Endothelial cell of umbilical vein (primary cell): Measurements from ENCODE around the gene CKS2.

Experiments
- EZH2 ChIP-seq: IDR thresholded peaks from 2 replicates; pipeline ENCODE4 v1.6.1; 2012; ENCODE audit warnings: borderline replicate concordance, low read depth, mild to moderate bottlenecking, moderate library complexity, low read length, inconsistent platforms; ENCODE audit not compliant: severe bottlenecking
- FOS ChIP-seq: IDR thresholded peaks from 2 replicates; pipeline ENCODE4 v1.6.1; 2011; ENCODE audit warnings: mild to moderate bottlenecking, low read length, moderate library complexity, borderline replicate concordance; ENCODE audit not compliant: insufficient read depth
- GATA2 ChIP-seq: IDR thresholded peaks from 2 replicates; pipeline ENCODE4 v1.7.0; 2011; ENCODE audit warnings: low read depth, mild to moderate bottlenecking, moderate library complexity, mixed read lengths, low read length; ENCODE audit not compliant: insufficient read length, insufficient read depth
- JUN ChIP-seq: IDR thresholded peaks from 2 replicates; pipeline ENCODE4 v1.6.1; 2011; ENCODE audit warnings: borderline replicate concordance, low read depth; ENCODE audit not compliant: insufficient read length, insufficient read depth
- POLR2A ChIP-seq: IDR thresholded peaks from 2 replicates; pipeline ENCODE4 v1.6.1; 2012; ENCODE audit warnings: low read depth, mild to moderate bottlenecking, control low read depth, low read length
- POLR2AphosphoS5 ChIP-seq: IDR thresholded peaks from 2 replicates; pipeline ENCODE4 v1.6.1; 2012; ENCODE audit warnings: low read depth, mild to moderate bottlenecking, control low read depth, low read length, moderate library complexity; ENCODE audit not compliant: insufficient read depth
- TF ChIP-seq, protein P1 (sequence below), 2 donors: IDR thresholded peaks; 1 replicate in 1 of 2; 2 replicates in 1 of 2; pipeline ENCODE4 v1.5.1; 2011; ENCODE audit warnings: low read length in 2 of 2, mild to moderate bottlenecking in 2 of 2, moderate library complexity in 2 of 2, control low read depth in 1 of 2, inconsistent platforms in 1 of 2, low read depth in 1 of 2; ENCODE audit not compliant: insufficient read depth in 1 of 2; ENCODE audit errors: extremely low read depth in 1 of 2
- TF ChIP-seq, protein P2 (sequence below): IDR thresholded peaks from 2 replicates; pipeline ENCODE4 v1.6.1; 2011; ENCODE audit not compliant: insufficient read depth, insufficient read length

DNA sequence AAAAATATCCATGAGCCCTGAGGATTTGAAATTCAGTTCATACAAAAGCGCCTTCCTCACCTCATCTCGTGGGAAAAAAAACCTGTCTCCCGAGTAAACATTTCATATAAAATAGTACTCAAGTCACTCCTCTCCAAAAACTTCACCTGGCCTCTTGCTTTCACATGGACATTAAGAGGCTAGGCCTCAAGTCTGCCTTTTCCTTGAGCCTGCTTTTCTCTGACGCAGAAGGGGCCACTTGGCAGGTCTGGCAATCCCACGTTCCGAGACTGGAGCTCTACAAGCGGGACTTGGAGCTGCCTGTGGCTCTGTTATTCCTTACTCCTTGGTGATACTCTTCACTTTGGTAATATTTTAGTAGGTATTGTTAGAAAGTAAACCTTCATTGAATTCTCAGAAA is 26.9 kb upstream of the CKS2 start:
- TF ChIP-seq, protein P1, sequence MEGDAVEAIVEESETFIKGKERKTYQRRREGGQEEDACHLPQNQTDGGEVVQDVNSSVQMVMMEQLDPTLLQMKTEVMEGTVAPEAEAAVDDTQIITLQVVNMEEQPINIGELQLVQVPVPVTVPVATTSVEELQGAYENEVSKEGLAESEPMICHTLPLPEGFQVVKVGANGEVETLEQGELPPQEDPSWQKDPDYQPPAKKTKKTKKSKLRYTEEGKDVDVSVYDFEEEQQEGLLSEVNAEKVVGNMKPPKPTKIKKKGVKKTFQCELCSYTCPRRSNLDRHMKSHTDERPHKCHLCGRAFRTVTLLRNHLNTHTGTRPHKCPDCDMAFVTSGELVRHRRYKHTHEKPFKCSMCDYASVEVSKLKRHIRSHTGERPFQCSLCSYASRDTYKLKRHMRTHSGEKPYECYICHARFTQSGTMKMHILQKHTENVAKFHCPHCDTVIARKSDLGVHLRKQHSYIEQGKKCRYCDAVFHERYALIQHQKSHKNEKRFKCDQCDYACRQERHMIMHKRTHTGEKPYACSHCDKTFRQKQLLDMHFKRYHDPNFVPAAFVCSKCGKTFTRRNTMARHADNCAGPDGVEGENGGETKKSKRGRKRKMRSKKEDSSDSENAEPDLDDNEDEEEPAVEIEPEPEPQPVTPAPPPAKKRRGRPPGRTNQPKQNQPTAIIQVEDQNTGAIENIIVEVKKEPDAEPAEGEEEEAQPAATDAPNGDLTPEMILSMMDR (IDR thresholded peaks at IDR 0.05; ENCODE audit: extremely low read depth in 1 of 2, insufficient read depth in 1 of 2, low read depth in 1 of 2, low read length in 2 of 2) = no peak
- TF ChIP-seq POLR2AphosphoS5 = no peak
- TF ChIP-seq POLR2A = no peak
- no peak for TF ChIP-seq EZH2
- TF ChIP-seq, protein P2, sequence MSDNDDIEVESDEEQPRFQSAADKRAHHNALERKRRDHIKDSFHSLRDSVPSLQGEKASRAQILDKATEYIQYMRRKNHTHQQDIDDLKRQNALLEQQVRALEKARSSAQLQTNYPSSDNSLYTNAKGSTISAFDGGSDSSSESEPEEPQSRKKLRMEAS = no peak
- no peak for TF ChIP-seq GATA2
- no peak for TF ChIP-seq JUN
- no peak for TF ChIP-seq FOS
